ENCODE measurements around the gene DLEC1. TPM values are rescaled to one million over a fixed set of nuclear protein-coding genes. Genes with fewer than 3 reads are reported as not detected.
"Not testable (repeated sequence)": the region's sequence is repeated elsewhere in the genome, so short reads cannot be mapped to it uniquely, and the experiment has no call there.

Gene DLEC1
- total and polyA plus RNA-seq, 7 donors, result 0.01 to 0.09 (median 0.05) TPM; not detected in 2

DNA sequence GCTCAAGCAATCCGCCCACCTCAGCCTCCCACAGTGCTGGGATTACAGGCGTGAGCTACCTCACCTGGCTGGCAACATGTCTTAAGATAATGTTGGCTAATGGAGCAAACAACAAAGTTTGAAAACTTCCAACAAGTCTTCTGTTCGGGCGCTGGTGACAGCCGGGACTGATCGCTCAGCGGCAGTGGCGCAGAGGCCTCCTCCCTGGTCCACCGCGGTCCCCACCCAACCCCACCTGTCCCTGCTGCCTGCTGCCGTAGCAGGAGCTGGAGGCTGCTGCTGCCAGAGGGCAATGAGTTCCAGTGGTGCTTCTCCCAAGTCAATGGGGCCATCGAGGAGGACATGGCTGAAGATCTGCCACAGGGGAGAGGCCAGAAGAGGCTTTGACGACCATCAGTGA lies 12.1 kb downstream of the DLEC1 start:
- Histone ChIP-seq H3K4me3 (no peak overlapping the region), H3K27ac (no peak overlapping the region), H3K27me3 (ENCODE audit: insufficient read depth in 3 of 3, low read length in 2 of 3) (peaks cover 0 to under 1% (median 0%) of the 10 kb centered on the region in 3 donors), H3K36me3 (ENCODE audit: insufficient read depth in 1 of 2, low read depth in 1 of 2) (no peaks in the 10 kb centered on the region), H3K4me1 (no peaks in the 10 kb centered on the region), H3K9me3 (no peaks in the 10 kb centered on the region)
- DNase-seq, result no peak
- TF ChIP-seq, protein P1, sequence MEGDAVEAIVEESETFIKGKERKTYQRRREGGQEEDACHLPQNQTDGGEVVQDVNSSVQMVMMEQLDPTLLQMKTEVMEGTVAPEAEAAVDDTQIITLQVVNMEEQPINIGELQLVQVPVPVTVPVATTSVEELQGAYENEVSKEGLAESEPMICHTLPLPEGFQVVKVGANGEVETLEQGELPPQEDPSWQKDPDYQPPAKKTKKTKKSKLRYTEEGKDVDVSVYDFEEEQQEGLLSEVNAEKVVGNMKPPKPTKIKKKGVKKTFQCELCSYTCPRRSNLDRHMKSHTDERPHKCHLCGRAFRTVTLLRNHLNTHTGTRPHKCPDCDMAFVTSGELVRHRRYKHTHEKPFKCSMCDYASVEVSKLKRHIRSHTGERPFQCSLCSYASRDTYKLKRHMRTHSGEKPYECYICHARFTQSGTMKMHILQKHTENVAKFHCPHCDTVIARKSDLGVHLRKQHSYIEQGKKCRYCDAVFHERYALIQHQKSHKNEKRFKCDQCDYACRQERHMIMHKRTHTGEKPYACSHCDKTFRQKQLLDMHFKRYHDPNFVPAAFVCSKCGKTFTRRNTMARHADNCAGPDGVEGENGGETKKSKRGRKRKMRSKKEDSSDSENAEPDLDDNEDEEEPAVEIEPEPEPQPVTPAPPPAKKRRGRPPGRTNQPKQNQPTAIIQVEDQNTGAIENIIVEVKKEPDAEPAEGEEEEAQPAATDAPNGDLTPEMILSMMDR (IDR thresholded peaks at IDR 0.05), result no peak
- 89 to 92% (median 90%) methylated on average over 13 of the region's 13 CpGs for WGBS, 3 donors
- intact Hi-C loops (cut with DNase I), result no loop called here
- ATAC-seq, result no peak

DNA sequence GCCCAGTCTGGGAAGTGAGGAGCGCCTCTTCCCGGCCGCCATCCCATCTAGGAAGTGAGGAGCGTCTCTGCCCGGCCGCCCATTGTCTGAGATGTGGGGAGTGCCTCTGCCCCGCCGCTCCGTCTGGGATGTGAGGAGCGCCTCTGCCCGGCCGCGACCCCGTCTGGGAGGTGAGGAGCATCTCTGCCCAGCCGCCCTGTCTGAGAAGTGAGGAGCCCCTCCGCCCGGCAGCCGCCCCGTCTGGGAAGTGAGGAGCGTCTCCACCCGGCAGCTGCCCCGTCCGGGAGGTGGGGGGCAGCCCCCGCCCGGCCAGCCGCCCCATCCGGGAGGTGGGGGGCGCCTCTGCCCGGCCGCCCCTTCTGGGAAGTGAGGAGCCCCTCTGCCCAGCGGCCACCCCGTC lies 14.3 kb downstream of the DLEC1 start:
- H3K36me3 ChIP-seq (ENCODE audit: insufficient read depth in 1 of 2, low read depth in 1 of 2); ATAC-seq; H3K27me3 ChIP-seq (ENCODE audit: insufficient read depth in 3 of 3, low read length in 2 of 3); H3K4me3 ChIP-seq; H3K4me1 ChIP-seq; H3K9me3 ChIP-seq; intact Hi-C loops (cut with DNase I); H3K27ac ChIP-seq; DNase-seq: not testable (repeated sequence)
- WGBS, 3 donors, result 90 to 93% (median 91%) methylated on average over 4 to 17 of the region's 32 CpGs

DNA sequence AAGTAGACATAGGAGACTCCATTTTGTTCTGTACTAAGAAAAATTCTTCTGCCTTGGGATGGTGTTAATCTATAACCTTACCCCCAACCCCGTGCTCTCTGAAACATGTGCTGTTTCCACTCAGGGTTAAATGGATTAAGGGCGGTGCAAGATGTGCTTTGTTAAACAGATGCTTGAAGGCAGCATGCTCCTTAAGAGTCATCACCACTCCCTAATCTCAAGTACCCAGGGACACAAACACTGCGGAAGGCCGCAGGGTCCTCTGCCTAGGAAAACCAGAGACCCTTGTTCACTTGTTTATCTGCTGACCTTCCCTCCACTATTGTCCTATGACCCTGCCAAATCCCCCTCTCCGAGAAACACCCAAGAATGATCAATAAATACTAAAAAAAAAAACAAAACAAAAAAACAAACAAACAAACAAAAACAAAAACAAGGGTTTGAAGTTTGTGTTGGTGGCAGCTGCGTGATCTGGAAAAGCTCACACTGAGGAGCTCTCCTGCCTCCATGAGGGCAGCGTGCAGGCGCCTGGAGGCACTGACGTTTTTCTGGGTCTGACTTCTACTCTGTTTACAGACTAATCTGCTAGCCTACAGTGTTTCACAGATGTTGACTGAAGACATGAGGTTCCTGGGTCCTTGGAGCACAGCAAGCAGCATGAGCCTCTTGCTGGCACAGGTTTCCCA lies 14.9 kb downstream of the DLEC1 start:
- H3K27ac ChIP-seq; DNase-seq; intact Hi-C loops (cut with DNase I); H3K4me3 ChIP-seq; H3K27me3 ChIP-seq (ENCODE audit: insufficient read depth in 3 of 3, low read length in 2 of 3); ATAC-seq; H3K4me1 ChIP-seq; H3K36me3 ChIP-seq (ENCODE audit: insufficient read depth in 1 of 2, low read depth in 1 of 2); H3K9me3 ChIP-seq: not testable (repeated sequence)
- 74 to 86% (median 85%) methylated on average over 7 of the region's 9 CpGs for WGBS, 3 donors

DNA sequence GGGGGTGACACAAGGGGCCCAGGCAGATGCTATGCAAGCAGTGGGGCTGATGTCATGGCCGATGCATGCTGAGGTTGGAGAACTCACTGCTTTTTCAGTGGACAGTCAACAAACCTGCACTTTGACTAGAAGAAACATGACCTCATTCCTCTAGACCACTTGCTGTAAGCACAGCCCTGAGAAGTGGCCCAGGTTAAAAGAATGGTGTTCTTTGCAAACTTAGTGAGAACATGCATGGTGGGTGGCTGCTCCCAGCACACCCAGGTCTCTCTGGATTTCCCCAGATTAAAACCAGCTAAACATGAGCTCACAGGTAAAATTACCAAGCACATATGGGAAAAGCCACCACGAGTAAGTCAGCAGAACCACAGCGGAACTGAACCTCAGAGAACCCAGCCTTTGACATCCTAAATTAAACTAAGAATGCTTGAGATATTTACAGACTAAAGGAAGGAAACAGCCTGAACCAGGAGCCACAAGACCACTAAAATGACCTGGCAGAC lies 15.5 kb downstream of the DLEC1 start:
- TF ChIP-seq, protein P1 (IDR thresholded peaks at IDR 0.05), result no peak
- no peaks in the 10 kb centered on the region for H3K9me3 ChIP-seq
- no peak for ATAC-seq
- DNase-seq, result no peak
- intact Hi-C loops (cut with DNase I), result no loop called here
- 62 to 78% (median 73%) methylated on average over 3 of the region's 3 CpGs for WGBS, 3 donors
- no peaks in the 10 kb centered on the region for H3K36me3 ChIP-seq (ENCODE audit: insufficient read depth in 1 of 2, low read depth in 1 of 2)
- no peaks in the 10 kb centered on the region for H3K27me3 ChIP-seq (ENCODE audit: insufficient read depth in 3 of 3, low read length in 2 of 3)
- H3K27ac ChIP-seq, result no peak overlapping the region
- H3K4me3 ChIP-seq, result no peak overlapping the region
- H3K4me1 ChIP-seq, result no peaks in the 10 kb centered on the region

DNA sequence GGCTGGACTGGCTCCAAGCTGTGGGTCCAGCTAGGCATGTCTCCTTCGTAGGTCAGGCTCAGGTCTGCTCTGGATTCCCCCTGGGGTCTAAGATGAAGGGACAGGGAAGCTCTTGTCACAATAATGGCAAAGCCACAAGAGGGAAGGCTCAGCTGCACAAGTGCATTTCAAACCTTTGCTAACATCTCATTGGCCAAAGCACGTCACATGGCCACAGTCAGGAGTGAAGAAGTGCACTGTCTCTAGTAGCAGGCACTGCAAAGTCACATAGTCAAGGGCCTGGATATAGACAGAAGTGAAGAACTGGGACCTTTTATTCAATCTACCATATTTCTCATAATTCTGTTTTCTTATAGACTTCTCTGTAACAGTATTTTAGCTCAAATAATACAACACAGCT lies 20.1 kb downstream of the DLEC1 start:
- Histone ChIP-seq H3K4me3 (no peak overlapping the region), H3K9me3 (no peaks in the 10 kb centered on the region), H3K4me1 (no peaks in the 10 kb centered on the region), H3K27me3 (ENCODE audit: insufficient read depth in 3 of 3, low read length in 2 of 3) (no peaks in the 10 kb centered on the region), H3K36me3 (ENCODE audit: insufficient read depth in 1 of 2, low read depth in 1 of 2) (no peaks in the 10 kb centered on the region), H3K27ac (no peak overlapping the region)
- ATAC-seq (no peak), DNase-seq (no peak)
- intact Hi-C loops (cut with DNase I), result no loop called here
- 65 to 71% (median 71%) methylated on average over 2 of the region's 2 CpGs for WGBS, 3 donors
- TF ChIP-seq, protein P1 (IDR thresholded peaks at IDR 0.05), result no peak

Data from psoas muscle (tissue), 8 donors.